ENCODE data around the gene TSPO2. TPM values are rescaled to one million over a fixed set of nuclear protein-coding genes. Genes with fewer than 3 reads are reported as not detected.

Gene TSPO2
- total RNA-seq, 2 donors from 2014 or later, result not detected

DNA sequence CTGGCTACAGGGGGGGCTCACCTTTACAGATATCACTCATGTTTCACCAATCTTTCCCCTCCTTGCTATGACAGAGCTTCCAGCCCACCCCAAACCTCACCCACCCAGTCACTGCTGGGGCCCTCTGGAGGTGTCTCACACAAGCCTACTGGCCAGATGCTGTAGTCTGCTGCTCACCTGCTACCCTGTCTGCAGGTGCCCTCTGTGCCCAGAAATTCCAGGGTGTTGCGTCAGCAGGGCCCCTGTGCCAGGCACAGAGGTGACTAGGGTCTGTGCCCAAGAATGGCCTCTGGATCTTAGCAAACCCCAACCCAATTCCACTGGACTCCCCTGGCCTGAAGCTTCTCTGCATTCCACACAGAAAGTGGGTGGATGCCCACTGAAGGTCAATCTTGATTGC, 24.6 kb upstream of the TSPO2 start:
- intact Hi-C loops (cut with DNase I), result no loop called here
- H3K4me1 ChIP-seq (replicated peaks), result no peaks in the 10 kb centered on the region
- DNase-seq (ENCODE audit: low spot score), result no peak
- H3K27ac ChIP-seq, result no peak overlapping the region
- no peak overlapping the region for H3K4me3 ChIP-seq
- TF ChIP-seq, protein P1, sequence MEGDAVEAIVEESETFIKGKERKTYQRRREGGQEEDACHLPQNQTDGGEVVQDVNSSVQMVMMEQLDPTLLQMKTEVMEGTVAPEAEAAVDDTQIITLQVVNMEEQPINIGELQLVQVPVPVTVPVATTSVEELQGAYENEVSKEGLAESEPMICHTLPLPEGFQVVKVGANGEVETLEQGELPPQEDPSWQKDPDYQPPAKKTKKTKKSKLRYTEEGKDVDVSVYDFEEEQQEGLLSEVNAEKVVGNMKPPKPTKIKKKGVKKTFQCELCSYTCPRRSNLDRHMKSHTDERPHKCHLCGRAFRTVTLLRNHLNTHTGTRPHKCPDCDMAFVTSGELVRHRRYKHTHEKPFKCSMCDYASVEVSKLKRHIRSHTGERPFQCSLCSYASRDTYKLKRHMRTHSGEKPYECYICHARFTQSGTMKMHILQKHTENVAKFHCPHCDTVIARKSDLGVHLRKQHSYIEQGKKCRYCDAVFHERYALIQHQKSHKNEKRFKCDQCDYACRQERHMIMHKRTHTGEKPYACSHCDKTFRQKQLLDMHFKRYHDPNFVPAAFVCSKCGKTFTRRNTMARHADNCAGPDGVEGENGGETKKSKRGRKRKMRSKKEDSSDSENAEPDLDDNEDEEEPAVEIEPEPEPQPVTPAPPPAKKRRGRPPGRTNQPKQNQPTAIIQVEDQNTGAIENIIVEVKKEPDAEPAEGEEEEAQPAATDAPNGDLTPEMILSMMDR (IDR thresholded peaks at IDR 0.05), result no peak
- TF ChIP-seq POLR2AphosphoS5 (IDR thresholded peaks at IDR 0.05) (no peak), POLR2A (IDR thresholded peaks at IDR 0.05) (no peak)
- no peaks in the 10 kb centered on the region for H3K27me3 ChIP-seq (replicated peaks; ENCODE audit: insufficient read depth)
- no peaks in the 10 kb centered on the region for H3K36me3 ChIP-seq
- WGBS, result 100% methylated on average over 1 of the region's 1 CpG
- H3K9me3 ChIP-seq, result no peaks in the 10 kb centered on the region

DNA sequence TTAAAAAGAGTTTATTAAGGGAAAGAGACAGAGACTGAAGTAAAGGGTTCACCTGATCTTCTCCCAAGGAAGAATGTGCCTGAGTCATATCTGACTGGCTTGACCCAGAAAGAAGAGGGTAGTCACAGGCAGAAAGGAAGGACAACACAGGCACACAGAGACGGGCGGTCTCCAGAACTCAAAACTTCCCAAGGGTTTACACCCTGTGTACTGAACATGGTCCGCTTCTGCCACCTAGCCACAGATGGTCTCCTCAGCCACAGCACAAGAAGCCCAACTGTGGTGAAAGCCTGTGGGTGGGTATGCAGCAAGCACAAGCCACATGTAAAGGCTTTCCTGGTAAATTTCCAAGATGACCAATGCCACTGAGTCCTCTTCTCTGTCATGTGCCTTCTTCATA, 20.4 kb upstream of the TSPO2 start:
- DNase-seq (ENCODE audit: low spot score), result no peak
- 85% methylated on average over 3 of the region's 3 CpGs for WGBS
- Histone ChIP-seq H3K27me3 (replicated peaks; ENCODE audit: insufficient read depth) (no peaks in the 10 kb centered on the region), H3K27ac (no peak overlapping the region), H3K36me3 (no peaks in the 10 kb centered on the region), H3K4me1 (replicated peaks) (no peaks in the 10 kb centered on the region), H3K4me3 (no peak overlapping the region), H3K9me3 (no peaks in the 10 kb centered on the region)
- TF ChIP-seq POLR2A (IDR thresholded peaks at IDR 0.05) (no peak), POLR2AphosphoS5 (IDR thresholded peaks at IDR 0.05) (no peak)
- TF ChIP-seq, protein P1 (IDR thresholded peaks at IDR 0.05), result no peak
- intact Hi-C loops (cut with DNase I), result loop anchor here (10.0 kb wide), 1 partner anchor 127 kb away; no protein-coding TSS in a partner anchor

DNA sequence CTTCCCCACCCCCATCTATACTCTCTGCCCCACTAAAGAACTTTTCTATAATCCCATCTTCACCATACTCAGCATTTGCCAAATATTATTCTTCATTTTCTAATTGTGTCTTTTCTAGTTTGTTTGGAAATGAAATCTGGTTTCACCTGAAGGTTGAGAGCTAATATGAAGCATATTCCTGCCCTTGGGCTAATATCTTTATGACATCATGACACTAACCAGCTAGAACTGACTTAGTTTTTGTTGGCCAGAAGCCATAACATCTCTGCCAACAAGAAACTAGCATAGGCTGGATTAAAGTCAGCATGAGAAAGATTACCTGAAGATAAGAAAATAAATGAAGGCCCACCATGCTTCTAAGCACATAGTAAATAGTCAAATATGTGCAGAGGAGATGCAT, 20.0 kb upstream of the TSPO2 start:
- intact Hi-C loops (cut with DNase I), result loop anchor here (10.0 kb wide), 1 partner anchor 127 kb away; no protein-coding TSS in a partner anchor
- no peaks in the 10 kb centered on the region for H3K27me3 ChIP-seq (replicated peaks; ENCODE audit: insufficient read depth)
- TF ChIP-seq POLR2A (IDR thresholded peaks at IDR 0.05) (no peak), POLR2AphosphoS5 (IDR thresholded peaks at IDR 0.05) (no peak)
- TF ChIP-seq, protein P1 (IDR thresholded peaks at IDR 0.05), result no peak
- no peaks in the 10 kb centered on the region for H3K4me1 ChIP-seq (replicated peaks)
- H3K36me3 ChIP-seq, result no peaks in the 10 kb centered on the region
- no peak overlapping the region for H3K27ac ChIP-seq
- no peak for DNase-seq (ENCODE audit: low spot score)
- H3K9me3 ChIP-seq, result no peaks in the 10 kb centered on the region
- H3K4me3 ChIP-seq, result no peak overlapping the region

DNA sequence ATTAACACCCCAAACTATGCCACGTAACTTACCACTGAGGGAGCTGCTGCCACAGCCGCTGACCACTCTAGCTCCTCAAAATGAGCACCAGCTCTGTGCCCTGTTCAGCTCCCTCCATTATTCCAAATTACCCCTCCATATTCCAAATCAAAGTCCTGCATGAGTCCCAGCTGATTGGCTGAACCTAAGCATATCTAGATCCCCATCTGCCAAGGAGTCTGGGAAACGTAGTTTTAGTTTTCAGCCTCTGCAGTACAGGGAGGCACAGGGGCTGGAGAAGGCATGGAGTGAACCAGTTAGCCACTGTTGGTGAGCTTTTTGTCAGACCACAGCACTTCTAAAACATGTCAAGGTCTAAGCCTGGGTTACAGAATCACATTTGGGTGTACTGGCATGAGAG, 19.2 kb upstream of the TSPO2 start:
- intact Hi-C loops (cut with DNase I), result loop anchor here (10.0 kb wide), 1 partner anchor 128 kb away; no protein-coding TSS in a partner anchor
- Histone ChIP-seq H3K4me3 (no peak overlapping the region), H3K27me3 (replicated peaks; ENCODE audit: insufficient read depth) (no peaks in the 10 kb centered on the region), H3K36me3 (no peaks in the 10 kb centered on the region), H3K27ac (no peak overlapping the region), H3K4me1 (replicated peaks) (no peaks in the 10 kb centered on the region), H3K9me3 (no peaks in the 10 kb centered on the region)
- WGBS, result 87% methylated on average over 3 of the region's 3 CpGs
- no peak for DNase-seq (ENCODE audit: low spot score)
- TF ChIP-seq POLR2AphosphoS5 (IDR thresholded peaks at IDR 0.05) (no peak), POLR2A (IDR thresholded peaks at IDR 0.05) (no peak)
- TF ChIP-seq, protein P1 (IDR thresholded peaks at IDR 0.05), result no peak

DNA sequence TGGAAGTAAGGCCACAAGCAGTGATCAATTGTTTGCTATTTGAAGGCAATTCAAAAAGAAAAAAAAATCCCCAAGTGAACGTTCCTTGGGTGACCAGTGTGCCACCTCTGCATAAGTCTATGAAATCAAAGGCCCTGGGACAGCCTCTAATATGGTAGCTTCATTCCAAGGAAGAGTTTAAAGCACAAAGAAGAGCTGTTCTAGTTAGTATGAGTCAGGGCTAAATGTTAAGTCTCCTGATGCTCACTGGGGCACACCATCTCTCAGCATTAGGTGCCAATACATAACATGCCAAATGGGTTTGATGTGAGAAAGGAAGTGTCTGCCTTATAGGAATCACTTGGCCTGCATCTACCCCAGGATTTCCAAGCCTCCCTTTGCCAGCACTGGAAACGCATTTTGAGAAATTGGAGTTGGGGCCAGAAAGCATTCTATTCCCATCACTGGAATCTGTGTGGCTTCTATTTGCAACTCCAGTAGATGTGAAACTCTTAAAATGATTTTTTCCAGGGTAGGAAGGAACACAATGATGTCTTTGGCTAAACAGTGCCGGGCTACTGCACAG, 16.2 kb upstream of the TSPO2 start:
- DNase-seq (ENCODE audit: low spot score), result no peak
- H3K27ac ChIP-seq, result no peak overlapping the region
- no peaks in the 10 kb centered on the region for H3K27me3 ChIP-seq (replicated peaks; ENCODE audit: insufficient read depth)
- H3K4me3 ChIP-seq, result no peak overlapping the region
- no peak for TF ChIP-seq POLR2AphosphoS5 (IDR thresholded peaks at IDR 0.05)
- TF ChIP-seq, protein P1 (IDR thresholded peaks at IDR 0.05), result no peak
- H3K9me3 ChIP-seq, result no peaks in the 10 kb centered on the region
- 82% methylated on average over 3 of the region's 3 CpGs for WGBS
- no peaks in the 10 kb centered on the region for H3K4me1 ChIP-seq (replicated peaks)
- no peaks in the 10 kb centered on the region for H3K36me3 ChIP-seq
- intact Hi-C loops (cut with DNase I), result loop anchor here (5.0 to 10.0 kb wide), 2 partner anchors 131 to 1044 kb away; no protein-coding TSS in a partner anchor

All from prostate gland (tissue), 2 donors.